H1 (cell line): ENCODE data around the gene KLHDC8A. TPM values are rescaled to one million over a fixed set of nuclear protein-coding genes. Genes with fewer than 3 reads are reported as not detected.

Source experiments
- BACH1 ChIP-seq: IDR thresholded peaks from 2 replicates; pipeline ENCODE4 v1.6.1; 2012; ENCODE audit warnings: low read length, improper control_type of control experiment
- FOSL1 ChIP-seq: IDR thresholded peaks from 2 replicates; pipeline ENCODE4 v1.6.1; 2011; ENCODE audit warnings: mild to moderate bottlenecking, low read depth, low read length, moderate library complexity; ENCODE audit not compliant: insufficient read depth
- MAFK ChIP-seq: IDR thresholded peaks from 2 replicates; pipeline ENCODE4 v1.6.1; 2012; ENCODE audit warnings: low read depth, mild to moderate bottlenecking, improper control_type of control experiment, low read length
- POU5F1 ChIP-seq: IDR thresholded peaks from 2 replicates; pipeline ENCODE4 v1.6.1; 2011; ENCODE audit warnings: low read depth, mild to moderate bottlenecking, low read length, moderate library complexity
- SAP30 ChIP-seq: fragments of 300-600 bp; sonication (generic); IDR thresholded peaks from 2 replicates; pipeline ENCODE4 v1.7.1; 2012; ENCODE audit warnings: low read length, moderate library complexity, mild to moderate bottlenecking, inconsistent platforms; ENCODE audit not compliant: insufficient read depth, insufficient replicate concordance
- SIX5 ChIP-seq: IDR thresholded peaks from 2 replicates; pipeline ENCODE4 v1.6.1; 2011; ENCODE audit warnings: mild to moderate bottlenecking, low read depth, low read length
- TAF1 ChIP-seq: IDR thresholded peaks from 2 replicates; pipeline ENCODE4 v1.6.1; 2011; ENCODE audit warnings: mild to moderate bottlenecking, low read depth, low read length
- polyA plus RNA-seq, 7 experiments: library from polyadenylated mRNA; depleted of rRNA in 3 of 7; stranded (reverse) in 5 of 7; unstranded in 2 of 7; fragments of >200 nt in 5 of 7; fragments of 200-250 nt in 2 of 7; gene quantifications; 1 replicate in 5 of 7; 2 replicates in 1 of 7; 4 replicates in 1 of 7; pipeline versions ENCODE4 v1.2.1 to v1.2.3, GENCODE V29; 2011 to 2013; ENCODE audit warnings: missing spikeins in 2 of 7, mixed read lengths in 2 of 7
- total RNA-seq: library from RNA; stranded (reverse); fragmentation: NEBNext Ultra II Directional; extraction: Animal tissue kit (Norgen Biotek cat#: 25700); gene quantifications from 2 replicates; pipeline ENCODE4 v1.2.1, GENCODE V29; 2021
- TF ChIP-seq, protein P1 (sequence below), 3 experiments: IDR thresholded peaks; 1 replicate in 2 of 3; 2 replicates in 1 of 3; pipeline versions ENCODE4 v1.5.1 to v1.6.1; 2011; ENCODE audit warnings: low read length in 3 of 3, mild to moderate bottlenecking in 3 of 3, inconsistent platforms in 2 of 3, low read depth in 1 of 3, moderate library complexity in 1 of 3; ENCODE audit not compliant: insufficient read depth in 1 of 3; ENCODE audit errors: control extremely low read depth in 1 of 3
- TF ChIP-seq, protein P2 (sequence below): IDR thresholded peaks from 2 replicates; pipeline ENCODE4 v1.6.1; 2012; ENCODE audit warnings: inconsistent platforms

Gene KLHDC8A
- total and polyA plus RNA-seq, 2 of the 8 experiments (the other 6 are each of a cell fraction or from before 2014, with no cell fraction given), result 1.9 to 3.4 TPM

DNA sequence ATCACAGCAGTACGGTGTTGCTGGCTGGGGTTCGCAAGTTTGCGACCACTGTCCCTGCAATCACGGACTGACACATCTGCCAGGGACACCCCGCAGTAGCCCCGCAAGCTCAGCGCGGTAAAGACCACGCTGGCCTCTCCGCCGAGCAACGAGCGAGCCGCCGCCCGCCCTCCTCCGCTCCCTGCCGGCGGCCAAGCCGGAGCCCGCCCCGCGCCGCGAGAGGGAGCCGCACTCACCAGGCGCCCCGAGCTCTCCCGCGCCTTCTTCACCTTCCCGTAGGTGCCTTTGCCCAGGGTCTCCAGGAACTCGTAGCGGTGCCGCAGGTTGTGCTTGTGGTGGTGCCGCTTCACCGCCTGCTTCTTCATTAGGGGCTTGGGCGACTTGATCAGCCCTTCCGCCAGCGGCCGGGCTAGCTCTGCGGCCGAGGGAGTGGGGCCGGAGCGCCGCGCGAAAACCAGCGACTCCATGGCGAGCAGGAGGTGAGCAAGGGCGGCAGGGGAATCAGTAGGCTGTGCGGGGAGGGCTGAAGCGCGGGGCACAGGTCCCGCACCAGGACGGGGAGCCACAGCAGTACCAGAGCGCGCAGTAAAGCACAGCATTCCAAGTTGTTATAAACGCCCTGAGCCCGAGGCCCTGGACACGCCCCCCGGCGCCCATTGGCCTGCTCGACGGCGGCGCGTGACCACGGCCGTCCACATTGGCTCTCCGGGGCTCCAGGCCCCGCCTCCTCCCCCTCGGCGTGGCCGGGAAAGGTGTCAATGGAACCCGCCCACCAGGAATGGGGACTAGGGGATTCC lies 35.4 kb downstream of the KLHDC8A start, which contains the start of gene NUAK2 (continued):
- TF ChIP-seq SAP30 (peak; percentile 68), MAFK (no peak), BACH1 (no peak), SIX5 (no peak), POU5F1 (no peak), FOSL1 (no peak), TAF1 (peak; percentile 86)
- TF ChIP-seq, protein P1, sequence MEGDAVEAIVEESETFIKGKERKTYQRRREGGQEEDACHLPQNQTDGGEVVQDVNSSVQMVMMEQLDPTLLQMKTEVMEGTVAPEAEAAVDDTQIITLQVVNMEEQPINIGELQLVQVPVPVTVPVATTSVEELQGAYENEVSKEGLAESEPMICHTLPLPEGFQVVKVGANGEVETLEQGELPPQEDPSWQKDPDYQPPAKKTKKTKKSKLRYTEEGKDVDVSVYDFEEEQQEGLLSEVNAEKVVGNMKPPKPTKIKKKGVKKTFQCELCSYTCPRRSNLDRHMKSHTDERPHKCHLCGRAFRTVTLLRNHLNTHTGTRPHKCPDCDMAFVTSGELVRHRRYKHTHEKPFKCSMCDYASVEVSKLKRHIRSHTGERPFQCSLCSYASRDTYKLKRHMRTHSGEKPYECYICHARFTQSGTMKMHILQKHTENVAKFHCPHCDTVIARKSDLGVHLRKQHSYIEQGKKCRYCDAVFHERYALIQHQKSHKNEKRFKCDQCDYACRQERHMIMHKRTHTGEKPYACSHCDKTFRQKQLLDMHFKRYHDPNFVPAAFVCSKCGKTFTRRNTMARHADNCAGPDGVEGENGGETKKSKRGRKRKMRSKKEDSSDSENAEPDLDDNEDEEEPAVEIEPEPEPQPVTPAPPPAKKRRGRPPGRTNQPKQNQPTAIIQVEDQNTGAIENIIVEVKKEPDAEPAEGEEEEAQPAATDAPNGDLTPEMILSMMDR (IDR thresholded peaks at IDR 0.05; ENCODE audit: control extremely low read depth in 1 of 3, insufficient read depth in 1 of 3, low read depth in 1 of 3, low read length in 3 of 3), result no peak
- TF ChIP-seq, protein P2, sequence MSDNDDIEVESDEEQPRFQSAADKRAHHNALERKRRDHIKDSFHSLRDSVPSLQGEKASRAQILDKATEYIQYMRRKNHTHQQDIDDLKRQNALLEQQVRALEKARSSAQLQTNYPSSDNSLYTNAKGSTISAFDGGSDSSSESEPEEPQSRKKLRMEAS, result peak; percentile 82
